ENCODE measurements around the gene OSMR.

- TF ChIP-seq POLR2A (IDR thresholded peaks at IDR 0.05; ENCODE audit: low read depth) (no peak), CTCF (IDR thresholded peaks at IDR 0.05) (no peak), POLR2AphosphoS5 (IDR thresholded peaks at IDR 0.05) (no peak), EP300 (IDR thresholded peaks at IDR 0.05) (no peak)
These were observed 102.7 kb downstream of the OSMR start for GRCh38 chr5:38948501-38948900.
